NCI-H187 treated with DMSO at 0.1 percent for 48 hours (cell line): ENCODE measurements around the gene SERINC5.
"Not testable (repeated sequence)": the region's sequence is repeated elsewhere in the genome, so short reads cannot be mapped to it uniquely, and the experiment has no call there.

ENCODE experiments used
- DNase-seq: peaks from one replicate; lab custom pipeline; 2025; lab: John Stamatoyannopoulos, UW

The SERINC5 gene

GRCh38 chr5:80198399-80198798 is 57.4 kb downstream of the SERINC5 start:
- no peak for DNase-seq

GRCh38 chr5:80195837-80196400 is 59.9 kb downstream of the SERINC5 start:
- no peak for DNase-seq

DNA sequence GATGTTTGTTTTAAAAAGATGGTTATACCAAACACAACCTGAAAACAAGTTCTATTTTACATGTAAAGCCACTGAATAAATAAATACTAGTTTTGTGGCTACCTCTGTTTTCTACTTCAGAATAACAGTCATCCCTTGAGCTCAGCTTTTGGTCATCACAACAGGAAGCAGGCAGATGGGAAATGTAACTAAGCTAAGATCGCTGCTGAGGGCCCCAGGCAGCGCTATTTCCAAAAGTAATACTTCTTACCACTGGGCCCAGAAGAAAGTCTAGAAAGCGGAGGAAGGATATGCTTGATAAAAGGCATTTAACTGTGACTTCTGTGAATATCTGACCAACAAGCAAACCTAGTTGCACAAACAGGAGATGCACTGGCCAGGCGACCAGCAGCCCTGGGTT is 61.4 kb downstream of the SERINC5 start:
- no peak for DNase-seq

DNA sequence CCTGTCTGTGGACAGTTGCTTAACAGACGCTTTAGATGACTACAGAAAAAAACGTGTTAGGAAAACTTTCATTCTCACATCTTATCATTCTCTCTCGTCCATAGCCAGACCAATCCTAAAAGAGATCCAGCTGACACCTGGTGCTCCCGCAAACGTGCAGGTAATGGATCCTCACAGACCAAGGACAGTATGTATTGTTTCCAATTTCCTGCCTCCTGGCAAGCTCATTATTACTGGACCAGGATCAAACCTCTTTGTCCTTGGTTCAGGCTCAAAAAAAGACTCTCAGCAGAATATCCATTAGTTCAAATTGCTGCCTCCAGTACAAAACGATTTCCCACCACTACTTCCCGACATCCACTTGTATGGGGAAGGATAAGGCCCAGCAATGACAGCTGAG is 62.4 kb downstream of the SERINC5 start:
- no peak for DNase-seq

GRCh38 chr5:80192507-80193241 is 63.2 kb downstream of the SERINC5 start:
- DNase-seq = no peak

DNA sequence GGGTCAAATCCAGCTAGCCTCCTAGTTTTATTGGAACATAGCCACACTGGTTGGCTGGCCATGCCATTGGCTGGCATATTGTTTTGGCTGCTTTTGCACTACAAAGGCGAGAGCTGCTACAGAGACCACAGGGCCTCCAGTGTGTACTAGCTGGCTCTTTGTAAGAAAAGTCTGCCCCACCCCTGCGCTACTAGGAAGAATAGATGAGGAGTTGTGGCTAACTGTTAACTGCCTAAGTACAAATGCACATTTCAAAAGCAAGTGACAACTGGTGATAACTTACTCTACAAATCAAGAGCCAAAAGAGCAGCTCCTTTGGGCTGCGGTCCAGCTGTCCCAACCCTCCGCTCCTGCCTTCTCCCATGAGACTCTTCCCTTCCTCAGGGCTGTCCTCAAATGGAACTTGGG is 63.9 kb downstream of the SERINC5 start:
- DNase-seq = no peak

DNA sequence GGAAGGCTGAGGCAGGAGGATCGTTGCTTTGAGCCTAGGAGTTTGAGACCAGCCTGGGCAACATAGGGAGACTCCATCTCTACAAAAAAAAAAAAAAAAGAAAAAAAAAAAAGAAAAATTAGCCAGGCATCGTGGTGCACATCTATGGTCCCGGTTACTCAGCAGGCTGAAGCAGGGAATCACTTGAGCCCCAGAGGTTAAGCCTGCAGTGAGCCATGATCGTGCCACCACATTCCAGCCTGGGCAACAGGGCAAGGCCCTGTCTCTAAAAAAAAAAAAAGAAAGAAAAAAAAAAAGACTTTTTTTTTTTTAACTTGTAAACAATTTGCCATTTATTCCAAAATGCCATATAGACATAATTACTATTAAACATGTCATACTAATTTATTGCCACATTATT is 64.5 kb downstream of the SERINC5 start:
- no peak for DNase-seq

DNA sequence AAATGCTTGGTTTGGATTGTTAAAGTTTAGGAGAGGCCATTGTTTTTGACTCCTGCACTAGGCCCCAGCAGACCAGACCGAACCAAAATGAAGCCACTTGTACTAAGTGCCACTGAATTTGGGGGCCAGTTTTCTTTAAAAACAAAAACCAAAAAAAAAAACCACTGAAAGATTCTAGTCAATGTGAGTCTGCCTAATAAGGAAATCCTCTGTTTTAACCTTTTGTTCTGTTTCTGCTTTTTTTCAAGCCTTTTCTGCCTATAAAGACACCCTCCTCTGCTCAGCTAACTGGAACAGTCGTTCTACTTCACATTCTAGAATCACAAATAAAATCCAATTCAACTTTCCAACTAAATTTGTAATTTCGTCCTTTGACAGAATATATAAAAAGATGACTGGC is 64.9 kb downstream of the SERINC5 start:
- no peak for DNase-seq

DNA sequence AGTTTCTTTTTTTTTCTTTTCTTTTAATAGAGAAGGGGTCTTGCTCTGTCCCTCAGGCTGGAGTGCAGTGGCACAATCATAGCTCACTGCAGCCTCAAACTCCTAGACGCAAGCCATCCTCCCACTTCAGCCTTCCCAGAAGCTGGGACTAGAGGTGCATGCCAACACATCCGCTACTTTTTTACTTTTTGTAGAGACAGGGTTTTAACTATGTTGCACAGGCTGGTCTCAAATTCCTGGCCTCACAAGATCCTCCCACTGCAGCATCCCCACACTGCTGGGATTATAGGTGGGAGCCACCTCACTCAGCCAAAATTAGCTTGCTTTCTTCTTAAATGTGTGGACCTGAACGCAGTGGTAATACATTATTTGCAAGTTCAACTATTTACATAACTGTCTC is 66.1 kb downstream of the SERINC5 start:
- no peak for DNase-seq

- no peak for DNase-seq
These were observed 66.6 kb downstream of the SERINC5 start for GRCh38 chr5:80189201-80189600.

DNA sequence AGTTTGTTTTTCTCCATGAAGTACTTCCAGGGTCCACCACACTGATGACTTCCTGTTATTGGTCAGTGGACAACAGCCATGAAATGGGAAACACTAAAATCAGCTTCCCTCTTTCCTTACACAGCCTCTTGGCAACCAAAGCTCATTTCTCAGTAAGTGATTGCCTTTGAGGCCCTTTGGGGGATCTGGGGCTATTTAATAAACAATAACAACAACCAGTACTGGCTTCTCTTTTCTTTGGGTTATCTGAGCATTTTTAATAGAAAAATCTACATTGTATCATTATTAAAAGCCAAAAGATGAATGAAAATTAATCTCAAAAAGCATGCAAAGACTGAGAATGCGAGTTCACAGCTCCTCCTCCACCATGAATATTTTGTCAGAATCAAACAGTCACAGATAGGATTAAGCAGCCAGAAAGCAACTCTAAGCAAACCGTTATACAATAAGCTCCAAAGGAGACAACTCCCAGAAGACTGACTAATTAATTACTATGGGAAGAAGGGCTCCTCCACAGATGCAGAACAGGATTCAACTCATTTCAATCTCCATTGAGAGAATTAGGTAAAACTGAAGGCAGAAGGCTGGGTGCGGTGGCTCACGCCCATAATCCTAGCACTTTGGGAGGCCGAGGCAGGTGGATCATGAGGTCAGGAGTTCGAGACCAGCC is 68.3 kb downstream of the SERINC5 start:
- no peak for DNase-seq

GRCh38 chr5:80185535-80185934 is 70.3 kb downstream of the SERINC5 start:
- not testable (repeated sequence) for DNase-seq

DNA sequence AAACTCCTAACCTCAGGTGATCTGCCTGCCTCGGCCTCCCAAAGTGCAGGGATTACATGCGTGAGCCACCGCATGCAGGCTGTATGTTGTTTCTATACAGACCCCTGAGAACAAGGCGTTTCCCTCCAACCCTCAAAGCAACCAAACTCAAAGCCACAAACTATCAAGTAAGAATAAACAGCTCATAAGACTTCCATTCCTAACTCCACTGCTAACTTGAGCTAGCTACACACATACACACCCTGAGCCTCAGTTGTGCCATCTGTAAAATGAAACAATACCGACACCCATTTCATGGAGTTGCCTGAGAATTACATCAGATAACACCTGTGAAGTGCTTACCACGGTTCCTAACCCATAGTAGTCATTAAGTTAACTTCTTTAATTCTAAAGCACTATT is 70.8 kb downstream of the SERINC5 start:
- DNase-seq = no peak

GRCh38 chr5:80184235-80185023 is 71.4 kb downstream of the SERINC5 start:
- no peak for DNase-seq

DNA sequence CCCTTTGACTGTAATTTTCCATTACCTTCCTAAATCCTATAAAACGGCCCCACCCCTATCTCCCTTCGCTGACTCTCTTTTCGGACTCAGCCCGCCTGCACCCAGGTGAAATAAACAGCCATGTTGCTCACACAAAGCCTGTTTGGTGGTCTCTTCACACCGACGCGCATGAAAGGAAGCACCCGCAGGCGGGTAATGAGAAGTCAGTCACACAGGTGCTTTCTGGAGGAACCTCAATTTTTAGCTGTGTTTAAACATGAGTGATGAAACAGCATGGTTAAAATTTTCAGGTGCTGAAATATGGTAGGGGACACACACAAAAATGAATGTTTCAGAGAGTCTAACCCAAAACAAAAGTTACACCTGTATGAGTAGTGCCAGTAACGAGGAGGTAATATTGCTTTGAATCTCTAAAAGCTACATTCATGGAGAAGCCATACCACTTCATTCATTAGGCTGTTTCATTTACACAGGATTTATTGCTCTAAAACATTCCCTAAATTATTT is 72.1 kb downstream of the SERINC5 start:
- DNase-seq = not testable (repeated sequence)

- DNase-seq = no peak
These were observed 72.9 kb downstream of the SERINC5 start for GRCh38 chr5:80182809-80183580.

DNA sequence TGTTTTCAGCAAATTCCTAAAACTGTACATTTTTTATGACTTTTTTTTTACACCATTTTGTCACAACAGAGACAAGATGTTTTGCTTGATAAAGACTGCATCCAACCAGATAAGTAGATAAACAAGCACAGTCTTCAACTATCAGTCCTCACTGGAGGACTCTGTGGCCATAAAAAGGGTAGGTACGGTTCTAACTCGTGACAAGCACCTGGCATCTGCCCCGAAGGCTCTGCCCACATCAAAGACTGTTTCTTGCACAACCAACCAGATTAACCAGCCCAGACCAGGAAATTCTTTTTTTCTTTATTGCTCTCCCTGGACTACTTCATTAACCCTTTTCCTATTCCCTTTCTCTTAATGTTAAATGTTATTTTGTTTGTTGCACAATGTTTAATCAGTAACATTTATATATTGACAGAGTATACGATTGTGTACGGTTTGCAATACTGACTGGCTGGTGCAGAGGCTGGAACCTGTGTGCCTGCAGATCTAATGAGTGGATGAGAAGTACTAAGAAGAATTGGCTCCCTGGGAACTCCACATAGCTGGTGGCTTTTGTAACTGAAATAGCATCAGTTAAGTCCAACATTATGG is 74.1 kb downstream of the SERINC5 start:
- no peak for DNase-seq

GRCh38 chr5:80177236-80177635 is 78.6 kb downstream of the SERINC5 start:
- no peak for DNase-seq

GRCh38 chr5:80175337-80175736 is 80.5 kb downstream of the SERINC5 start:
- DNase-seq = no peak

- DNase-seq = no peak
These were observed 81.1 kb downstream of the SERINC5 start for GRCh38 chr5:80174790-80175189.

- DNase-seq = no peak
These were observed 83.7 kb downstream of the SERINC5 start for GRCh38 chr5:80172067-80172695.
